Activated T-helper 1 cell treated with Interleukin-2 at 50 U/mL for 16 hours (primary cell): ENCODE measurements around the gene MSL3B.

Experiments used
- DNase-seq: peaks from one replicate; pipeline ENCODE4 v3.0.0-alpha.2; 2020; ENCODE audit warnings: low read depth

MSL3B gene

GRCh38 chr2:233817361-233817911, 50.8 kb downstream of the MSL3B start:
- DNase-seq, result no peak

DNA sequence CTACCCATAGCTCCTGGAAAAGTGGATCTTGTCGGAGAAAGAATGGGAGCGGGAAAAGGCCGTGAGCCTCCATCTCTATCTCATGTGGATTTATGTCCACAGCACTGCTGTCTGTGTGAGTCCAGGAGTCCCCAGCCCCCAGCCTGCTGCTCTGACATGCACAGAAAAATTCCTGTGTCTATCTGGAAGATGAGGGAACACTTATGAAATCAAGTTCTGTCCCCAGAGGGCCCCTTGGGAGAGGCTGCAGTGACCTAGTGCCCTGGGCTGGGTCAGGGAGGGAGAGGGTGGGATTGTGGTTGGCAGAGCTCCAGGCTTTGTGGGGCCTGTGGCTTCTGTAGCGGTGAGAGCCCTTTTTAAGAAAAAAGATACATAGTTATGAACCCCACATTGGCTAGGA, 51.4 kb downstream of the MSL3B start:
- DNase-seq, result no peak

DNA sequence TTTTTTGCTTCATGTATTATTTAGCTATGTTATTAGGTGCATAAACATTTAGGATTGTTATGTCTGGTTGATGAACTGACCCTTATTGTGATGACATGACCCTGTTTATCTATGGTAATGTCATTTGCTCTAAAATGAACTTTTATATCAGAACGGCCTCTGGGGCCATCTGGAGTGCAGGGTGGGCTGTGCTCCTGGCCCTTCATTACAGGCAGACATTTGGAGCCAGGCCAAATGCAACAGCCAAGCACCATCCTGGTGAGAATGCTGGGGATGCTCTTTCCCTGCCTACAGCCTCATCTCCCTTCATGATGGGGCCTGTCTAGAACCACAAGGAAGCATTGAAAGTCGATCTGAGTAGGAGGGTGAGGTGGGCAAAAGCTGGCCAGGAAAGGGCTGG, 51.9 kb downstream of the MSL3B start:
- no peak for DNase-seq

DNA sequence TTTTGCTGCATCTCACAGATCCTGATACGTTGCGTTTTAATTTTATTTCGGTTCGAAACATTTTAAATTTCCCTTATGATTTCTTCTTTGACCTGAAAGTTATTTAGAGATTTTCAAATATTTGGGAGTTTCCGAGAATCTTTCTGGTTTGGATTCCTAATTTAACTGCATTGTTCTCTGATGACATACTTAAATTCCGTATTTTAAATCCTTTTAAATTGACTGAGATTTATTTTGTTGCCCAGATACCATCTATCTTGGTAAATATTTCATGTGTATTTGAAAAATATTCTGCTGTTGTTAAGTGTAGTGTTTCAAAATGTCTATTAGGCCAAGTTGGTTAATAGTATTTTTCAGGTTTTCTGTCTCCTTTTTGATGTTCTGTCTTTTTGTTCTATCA, 52.3 kb downstream of the MSL3B start:
- DNase-seq, result no peak
